CD4-positive, alpha-beta T cell treated with Interleukin-15 for 1 hour (primary cell): ENCODE data around the gene MAP1B.
"Not testable (repeated sequence)": the region's sequence is repeated elsewhere in the genome, so short reads cannot be mapped to it uniquely, and the experiment has no call there.

Experiments used
- DNase-seq: peaks from one replicate; pipeline ENCODE4 v3.0.0-alpha.2; 2020

MAP1B gene

DNA sequence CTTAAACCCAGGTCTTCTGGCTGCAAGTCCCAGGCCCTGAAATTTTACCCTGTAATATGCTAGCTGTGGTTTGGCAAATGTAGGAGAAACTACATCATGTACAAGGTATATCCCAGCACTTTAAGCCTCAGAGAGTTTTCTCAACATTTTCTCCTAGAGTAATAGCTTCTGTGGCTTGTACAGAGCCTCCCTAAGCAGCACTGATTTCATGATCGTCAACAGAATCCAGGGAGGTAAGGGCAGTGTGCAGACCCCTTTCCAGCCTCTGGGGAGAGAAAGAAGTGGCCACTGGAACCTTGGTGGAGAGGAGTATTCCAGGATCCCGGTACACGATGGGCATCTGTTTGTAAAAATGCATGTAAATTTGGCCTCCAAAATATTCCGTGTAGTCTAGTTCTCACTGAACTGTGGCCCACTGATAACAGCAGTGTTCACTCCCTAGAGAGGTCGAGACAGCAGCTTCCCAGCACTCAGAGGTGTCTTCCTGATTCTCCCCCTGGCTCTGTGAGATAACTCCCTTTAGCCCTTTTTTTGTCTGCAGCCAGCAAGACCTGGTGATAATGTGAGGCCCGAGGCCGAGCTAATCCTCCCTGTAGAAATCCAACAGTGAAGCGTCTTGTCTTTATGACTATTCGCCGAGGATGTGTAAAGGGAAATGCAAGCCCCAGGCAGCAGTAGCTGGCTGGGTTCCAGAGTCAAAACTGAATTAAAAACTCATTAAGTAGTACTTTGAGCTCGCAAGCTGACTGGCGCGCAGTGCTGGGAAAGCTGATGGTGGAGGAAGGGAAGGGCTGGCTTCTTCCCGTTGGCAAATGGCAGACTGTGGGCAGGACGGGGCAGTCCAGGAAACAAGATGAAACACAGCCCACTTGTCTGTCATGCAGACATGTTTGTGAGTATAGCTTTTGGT is 59.0 kb downstream of the MAP1B start:
- DNase-seq: no peak

DNA sequence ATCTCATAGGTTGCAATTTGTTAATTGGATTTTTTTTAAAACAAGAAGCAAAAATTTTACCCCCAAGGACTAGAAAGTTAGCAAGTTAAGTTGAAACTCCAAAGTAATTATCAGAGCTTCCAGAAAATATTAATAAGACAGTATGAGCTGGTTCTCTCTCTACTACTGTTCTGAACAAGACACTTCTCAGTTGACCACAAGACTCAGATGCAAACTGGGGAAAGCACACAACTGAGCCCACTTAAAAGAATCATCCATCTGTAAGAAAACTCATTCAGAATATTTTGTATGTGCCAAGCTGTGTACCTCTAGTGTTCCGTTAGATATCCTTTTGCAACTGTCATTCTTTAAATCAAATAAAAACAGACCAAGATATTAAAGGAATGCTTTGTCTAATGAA is 60.0 kb downstream of the MAP1B start:
- DNase-seq: no peak

DNA sequence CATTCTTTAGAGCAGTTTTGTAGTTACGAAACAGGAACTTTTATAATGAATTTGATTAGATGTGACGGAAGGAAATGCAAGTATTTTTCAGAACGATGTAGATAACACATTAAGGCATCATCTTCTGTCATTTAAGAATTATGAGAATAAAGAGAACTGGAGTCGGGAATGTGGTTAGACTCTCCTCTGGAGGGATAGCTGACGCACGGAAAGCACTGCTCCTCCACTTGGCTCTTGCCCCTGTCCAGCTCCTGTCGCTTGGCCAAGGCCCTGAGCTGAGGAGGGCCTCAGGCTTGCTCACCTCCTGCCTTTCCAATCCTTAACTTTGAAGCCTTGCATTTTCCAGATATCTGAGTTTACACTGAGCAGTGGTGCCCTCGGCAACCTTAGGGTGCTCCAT is 60.5 kb downstream of the MAP1B start:
- no peak for DNase-seq

GRCh38 chr5:72170101-72170500 is 62.8 kb downstream of the MAP1B start:
- DNase-seq: no peak

GRCh38 chr5:72171181-72171580 is 63.9 kb downstream of the MAP1B start:
- DNase-seq: not testable (repeated sequence)

DNA sequence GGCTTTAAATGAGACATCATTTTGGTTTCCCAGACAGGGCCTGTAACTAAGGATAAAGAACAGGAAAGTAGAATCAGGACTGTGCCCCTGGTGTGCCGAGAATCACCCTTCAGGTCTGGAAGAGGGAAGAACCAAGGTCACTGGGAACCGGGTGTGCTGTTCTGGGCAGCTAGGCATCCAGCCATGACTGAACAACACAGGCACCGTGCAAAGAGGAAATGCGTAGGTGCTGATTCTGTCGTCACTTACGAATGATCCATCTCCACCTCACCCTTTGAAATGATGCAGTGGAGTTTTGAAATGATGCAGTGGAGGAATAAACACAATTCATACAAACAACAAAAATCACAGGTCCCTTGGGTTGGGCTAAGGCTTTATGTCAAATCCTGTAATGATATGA is 64.4 kb downstream of the MAP1B start:
- DNase-seq: no peak

- no peak for DNase-seq
These were observed 65.5 kb downstream of the MAP1B start for GRCh38 chr5:72172786-72173185.

GRCh38 chr5:72177538-72177937 is 70.3 kb downstream of the MAP1B start:
- DNase-seq: no peak

GRCh38 chr5:72179028-72179815 is 71.9 kb downstream of the MAP1B start:
- no peak for DNase-seq

- no peak for DNase-seq
These were observed 72.7 kb downstream of the MAP1B start for GRCh38 chr5:72179816-72180440.

DNA sequence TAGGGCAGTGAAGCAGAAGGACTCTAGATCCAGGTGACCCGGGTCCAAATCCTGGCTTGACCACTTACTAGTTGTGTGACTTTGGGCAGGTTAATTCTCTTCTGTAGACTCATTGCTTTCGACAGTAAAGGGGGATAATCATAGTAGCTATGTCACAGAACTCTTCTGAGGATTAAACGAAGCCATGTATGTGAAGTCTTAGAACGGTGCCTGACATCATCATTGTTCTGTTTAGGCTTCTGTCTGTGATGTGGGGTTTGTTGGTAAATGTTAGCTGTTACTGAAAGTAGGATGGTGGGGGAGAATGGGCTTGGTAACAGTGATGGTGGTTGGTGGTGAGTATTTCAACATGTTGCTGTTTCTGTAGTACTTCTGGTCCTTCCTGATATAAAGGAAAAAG is 73.7 kb downstream of the MAP1B start:
- no peak for DNase-seq

- no peak for DNase-seq
These were observed 75.4 kb downstream of the MAP1B start for GRCh38 chr5:72182686-72183085.

- DNase-seq: no peak
These were observed 75.8 kb downstream of the MAP1B start for GRCh38 chr5:72183101-72183520.

- no peak for DNase-seq
These were observed 77.1 kb downstream of the MAP1B start for GRCh38 chr5:72184408-72184807.

DNA sequence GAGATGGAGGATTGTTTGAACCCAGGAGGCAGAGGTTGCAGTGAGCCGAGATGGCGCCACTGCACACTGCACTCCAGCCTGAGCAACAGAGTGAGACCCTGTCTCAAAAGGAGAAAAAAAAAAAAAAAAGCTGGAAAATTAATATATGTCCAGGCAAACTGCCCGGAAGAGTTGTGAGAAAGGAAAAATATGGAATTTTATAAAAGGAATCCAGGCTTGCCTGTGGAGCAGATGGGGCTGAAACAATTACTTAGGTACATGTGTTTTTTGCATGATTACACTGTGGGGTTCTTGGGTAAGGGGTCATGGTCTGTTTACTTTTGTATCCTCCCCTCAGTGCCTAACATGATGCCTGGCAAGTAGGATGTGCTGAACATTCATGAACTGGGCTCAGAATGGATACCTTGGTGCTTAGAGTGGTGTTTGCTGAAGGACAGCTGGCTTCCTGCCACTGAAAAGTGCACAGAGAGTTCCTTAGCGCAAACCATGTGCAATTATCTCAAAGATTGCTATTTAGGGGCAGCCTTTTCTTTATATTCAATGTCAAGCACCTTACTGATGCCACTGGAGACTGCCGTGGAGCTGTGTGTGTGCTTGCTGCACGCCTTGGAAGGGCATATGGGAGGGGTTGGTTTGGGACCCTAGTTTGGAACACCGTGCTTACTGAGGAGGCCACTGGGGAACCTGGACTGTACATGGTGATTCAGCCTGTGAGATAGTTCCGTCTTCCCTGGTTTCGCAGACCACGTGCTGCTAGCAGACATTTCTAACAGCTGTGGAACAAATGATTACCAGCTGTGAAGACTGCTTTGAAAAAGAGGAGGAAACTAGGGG is 78.4 kb downstream of the MAP1B start:
- DNase-seq: no peak

DNA sequence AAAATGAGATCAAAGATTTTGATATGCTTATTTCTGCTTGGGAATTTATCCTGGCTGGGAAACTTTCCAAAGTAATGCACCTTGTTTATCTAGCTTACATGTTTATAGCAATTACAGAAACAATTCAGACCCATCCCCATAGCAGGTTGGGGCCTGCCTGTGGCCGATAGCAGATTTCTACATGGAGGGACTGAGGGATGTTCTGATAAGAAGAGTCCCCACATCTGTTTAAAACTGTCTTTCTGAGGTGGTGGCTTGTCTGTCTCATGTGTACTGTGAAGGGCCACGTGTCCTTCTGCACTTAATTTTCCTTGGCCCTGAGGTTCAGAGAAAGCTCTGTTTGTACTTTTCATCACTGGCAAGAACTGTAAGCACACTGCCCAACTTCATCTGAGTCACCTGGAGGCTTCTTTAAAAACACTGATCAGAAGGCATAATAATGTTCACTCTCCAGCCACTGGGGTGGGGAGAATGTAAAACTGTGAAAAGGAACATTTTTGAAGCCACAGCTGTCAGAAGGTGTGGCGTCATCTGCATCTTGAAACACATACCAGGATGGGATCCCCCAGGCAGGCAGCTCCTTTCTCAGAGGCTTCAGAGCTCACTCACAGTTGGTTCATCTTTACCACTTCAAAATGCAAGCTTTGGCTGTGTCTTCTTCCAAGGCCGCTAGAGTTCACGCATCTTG is 80.3 kb downstream of the MAP1B start:
- no peak for DNase-seq

GRCh38 chr5:72188166-72188565 is 80.9 kb downstream of the MAP1B start:
- no peak for DNase-seq

DNA sequence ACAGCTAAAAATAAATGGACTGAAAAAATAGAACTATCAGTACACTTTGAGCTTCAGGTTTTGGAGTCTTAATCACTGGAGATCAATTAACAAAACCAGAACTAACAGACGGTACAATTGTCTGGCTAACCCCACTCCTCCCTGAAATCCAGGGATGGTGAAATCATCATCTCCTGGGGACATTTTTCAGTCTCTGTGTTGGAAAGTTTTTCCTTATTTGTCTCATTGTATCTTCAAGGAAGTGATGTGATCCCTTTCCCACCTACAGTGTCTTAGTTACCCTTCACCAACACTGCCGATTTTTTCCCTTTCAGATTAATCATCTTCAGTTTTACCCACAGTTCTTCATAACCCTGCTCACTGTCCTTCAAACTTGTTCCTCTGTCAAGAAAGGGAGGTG is 81.9 kb downstream of the MAP1B start:
- no peak for DNase-seq

- DNase-seq: no peak
These were observed 84.1 kb downstream of the MAP1B start for GRCh38 chr5:72191404-72191803.

GRCh38 chr5:72194846-72195245 is 87.6 kb downstream of the MAP1B start:
- DNase-seq: no peak

- no peak for DNase-seq
These were observed 88.3 kb downstream of the MAP1B start for GRCh38 chr5:72195581-72195980.

GRCh38 chr5:72197393-72197792 is 90.1 kb downstream of the MAP1B start:
- DNase-seq: no peak
